DMS153 (cell line): ENCODE results near the gene NUDT8.

ENCODE experiments used
- DNase-seq: peaks from one replicate; lab custom pipeline; 2025; lab: John Stamatoyannopoulos, UW

Gene NUDT8, protein sequence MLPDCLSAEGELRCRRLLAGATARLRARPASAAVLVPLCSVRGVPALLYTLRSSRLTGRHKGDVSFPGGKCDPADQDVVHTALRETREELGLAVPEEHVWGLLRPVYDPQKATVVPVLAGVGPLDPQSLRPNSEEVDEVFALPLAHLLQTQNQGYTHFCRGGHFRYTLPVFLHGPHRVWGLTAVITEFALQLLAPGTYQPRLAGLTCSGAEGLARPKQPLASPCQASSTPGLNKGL

GRCh38 chr11:67629386-67630227 lies at the start of gene NUDT8:
Gene NUDT8 (minus strand): TSS chr11:67629937. CDS start chr11:67629911, 26 bp downstream.
- DNase-seq, result peak; percentile 64

GRCh38 chr11:67675058-67675747 lies 45.5 kb upstream of the NUDT8 start:
- DNase-seq, result no peak

DNA sequence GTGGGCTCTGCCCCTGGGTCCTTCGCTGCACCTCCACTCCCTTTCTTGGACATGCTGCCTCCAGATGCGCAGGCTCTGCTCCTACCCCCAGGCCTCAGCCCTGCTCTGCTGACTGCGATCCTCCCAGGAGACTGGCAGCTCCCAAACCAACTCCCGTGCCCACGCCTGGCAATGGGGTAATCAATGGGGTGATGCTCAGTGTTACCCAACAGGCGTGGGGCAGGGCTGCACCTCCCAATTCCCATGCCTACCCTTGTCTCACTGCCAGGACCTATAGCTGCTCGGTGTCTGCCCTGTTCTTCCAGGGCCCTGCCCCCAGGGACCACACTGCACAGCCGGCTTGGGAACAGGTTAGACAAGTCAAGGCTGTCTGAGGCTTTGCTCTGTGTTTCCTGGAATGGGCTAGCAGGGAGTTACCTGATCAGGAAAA lies 44.7 kb upstream of the NUDT8 start, which contains the start of gene ALDH3B2:
TSS of gene ALDH3B2 (minus strand) at position 182 of the 430 bp plus-strand sequence. CDS start 7,688 bp downstream, outside the sequence.
- DNase-seq, result peak; percentile 88

GRCh38 chr11:67673902-67674301 lies 44.2 kb upstream of the NUDT8 start:
- DNase-seq, result no peak

- DNase-seq, result no peak
These were observed 43.6 kb upstream of the NUDT8 start for GRCh38 chr11:67673358-67673757.

GRCh38 chr11:67671211-67671520 lies 41.4 kb upstream of the NUDT8 start:
- DNase-seq, result no peak

- DNase-seq, result no peak
These were observed 40.8 kb upstream of the NUDT8 start for GRCh38 chr11:67670316-67671210.

GRCh38 chr11:67668192-67668551 lies 38.4 kb upstream of the NUDT8 start:
- no peak for DNase-seq

GRCh38 chr11:67667490-67668191 lies 37.9 kb upstream of the NUDT8 start:
- DNase-seq, result no peak

GRCh38 chr11:67666676-67667489 lies 37.1 kb upstream of the NUDT8 start:
- no peak for DNase-seq

DNA sequence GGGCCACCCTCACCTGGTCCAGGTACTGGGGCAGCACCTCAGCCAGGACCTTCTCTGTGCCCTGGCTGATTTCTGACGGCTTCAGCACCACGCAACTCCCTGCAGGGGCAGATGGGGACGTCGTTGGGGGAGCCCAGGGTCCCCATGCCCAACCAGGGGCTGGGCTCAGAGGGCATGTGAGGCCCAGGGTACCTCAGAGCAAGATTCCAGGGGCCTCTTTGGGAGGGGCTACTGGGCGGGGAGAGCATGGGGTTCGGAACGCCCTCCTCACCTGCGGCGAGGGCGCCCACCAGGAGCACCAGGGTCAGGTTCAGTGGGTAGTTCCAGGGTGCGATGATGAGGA lies 36.5 kb upstream of the NUDT8 start:
- no peak for DNase-seq

GRCh38 chr11:67665541-67666302 lies 36.0 kb upstream of the NUDT8 start:
- no peak for DNase-seq

DNA sequence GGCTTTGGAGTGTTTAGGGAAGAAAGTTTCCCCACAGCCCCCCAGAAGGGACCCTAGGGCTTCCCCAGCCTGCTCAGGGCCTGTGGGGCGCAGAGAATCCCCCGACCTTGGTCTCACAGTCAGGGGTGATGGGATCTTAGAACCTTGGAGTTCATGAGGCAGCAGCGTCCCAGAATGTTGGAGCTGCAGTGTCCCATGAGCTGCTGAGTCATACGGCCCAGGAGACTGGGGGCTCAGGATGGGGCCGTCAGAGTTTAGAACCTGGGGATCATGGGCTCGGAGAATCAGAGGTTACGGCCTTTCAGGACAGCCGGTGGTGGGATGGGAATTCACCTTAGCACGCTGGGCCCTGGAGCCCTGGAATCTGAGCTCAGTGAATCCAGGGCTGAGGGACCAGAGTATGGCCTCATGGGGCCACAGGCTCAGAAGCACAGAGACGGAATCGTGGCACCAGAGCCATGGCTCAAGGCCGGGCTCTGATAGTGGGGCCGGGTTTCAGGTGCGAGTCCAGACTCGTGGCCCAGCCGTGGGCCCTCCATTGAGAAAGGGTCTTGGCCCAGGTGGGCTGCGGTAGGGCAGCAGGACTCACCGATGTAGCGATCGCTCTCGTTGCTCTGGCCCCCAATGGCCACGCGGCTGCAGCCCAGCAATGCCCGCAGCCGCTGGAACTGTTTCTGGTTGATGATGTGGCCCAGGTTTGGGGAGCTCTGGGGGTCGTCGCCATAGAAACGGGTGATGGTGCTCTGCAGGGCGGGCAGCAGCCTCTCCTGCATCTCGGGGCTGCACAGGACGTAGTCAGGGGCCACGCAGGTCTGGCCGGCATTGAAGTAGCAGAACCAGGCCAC lies 35.2 kb upstream of the NUDT8 start:
- DNase-seq, result no peak

- DNase-seq, result no peak
These were observed 34.5 kb upstream of the NUDT8 start for GRCh38 chr11:67664213-67664585.

DNA sequence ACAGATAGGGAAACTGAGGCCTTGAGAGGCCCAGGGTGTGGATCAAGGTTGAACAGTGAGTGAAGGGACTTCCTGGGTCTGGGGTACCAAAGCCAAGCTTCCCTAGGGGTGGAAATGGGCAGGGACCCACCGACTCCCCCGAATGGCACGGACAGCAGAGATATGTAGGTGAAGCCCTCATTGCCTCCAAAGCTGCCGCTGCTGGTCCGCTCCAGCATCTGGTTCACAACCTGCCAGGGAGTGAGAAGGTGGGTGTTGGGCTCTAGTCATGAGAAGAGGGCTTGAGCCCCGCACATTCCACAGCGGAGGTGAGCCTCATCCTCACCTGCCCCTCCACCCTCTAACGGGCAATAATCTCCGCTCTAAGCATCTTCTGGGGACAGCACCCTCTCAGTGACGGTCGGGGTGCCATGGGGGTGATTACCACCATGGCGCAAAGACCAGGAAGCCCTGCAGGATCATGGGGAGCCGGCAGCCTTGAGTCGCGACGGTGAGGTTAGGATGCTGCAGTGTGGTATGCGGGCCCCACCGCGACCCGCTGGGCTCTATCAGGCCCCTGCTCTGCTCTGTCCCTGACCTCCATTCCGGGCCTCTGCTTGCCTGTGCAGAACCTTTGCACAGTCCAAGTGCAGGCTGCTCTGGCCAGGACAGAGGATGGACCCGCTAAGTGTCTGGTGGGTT lies 33.9 kb upstream of the NUDT8 start:
- DNase-seq, result no peak

GRCh38 chr11:67662835-67663531 lies 33.2 kb upstream of the NUDT8 start:
- DNase-seq, result no peak

DNA sequence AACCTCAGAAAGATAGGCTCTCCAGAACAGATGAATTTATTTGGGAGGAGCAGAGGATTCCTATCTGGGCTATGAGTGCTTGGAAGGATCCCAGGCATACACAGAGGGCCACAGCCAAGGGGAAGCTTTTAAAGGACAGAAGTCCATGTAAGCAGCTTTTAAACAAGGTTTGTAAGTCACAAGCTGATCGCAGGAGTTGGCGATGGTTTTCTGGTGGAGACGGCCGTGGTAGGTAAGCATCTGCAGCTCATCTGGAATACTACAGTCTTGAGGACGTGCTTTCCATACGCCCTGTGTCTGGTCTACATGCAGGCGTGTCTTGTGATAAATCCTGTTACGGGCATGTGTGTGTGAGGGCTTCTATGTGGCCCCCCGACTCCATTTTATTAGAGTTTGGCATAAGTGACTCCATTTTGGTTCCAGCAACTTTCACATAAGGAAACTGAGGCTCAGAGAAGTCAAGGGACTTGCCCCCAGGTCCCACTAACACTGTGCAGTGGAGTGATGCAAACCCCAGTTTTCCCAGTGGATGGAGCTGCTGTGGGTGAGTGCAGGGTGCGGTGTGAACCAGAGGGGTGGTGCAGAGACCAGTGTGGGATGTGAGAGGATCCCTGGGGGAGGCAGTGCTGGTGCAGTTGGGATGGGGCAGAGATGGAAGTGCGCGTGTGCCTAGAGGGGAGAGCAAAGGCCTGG lies 32.6 kb upstream of the NUDT8 start:
- DNase-seq, result no peak
